LHCN-M2 (cell line): ENCODE measurements around the gene E2F7. TPM values are rescaled to one million over a fixed set of nuclear protein-coding genes. Genes with fewer than 3 reads are reported as not detected.
A peak's percentile ranks its signal among the peaks of the same experiment; 100 is the strongest.

ENCODE experiments used
- DNase-seq: peaks from one replicate; pipeline ENCODE4 v3.0.0-alpha.2; 2012; ENCODE audit warnings: low read depth
- total RNA-seq: library from RNA; depleted of rRNA; stranded (reverse); fragments of >200 nt; gene quantifications from 2 replicates; pipeline ENCODE4 v1.2.3, GENCODE V29; 2014

The E2F7 gene
- total RNA-seq, 1 experiment from 2014 or later = 20.6 TPM

DNA sequence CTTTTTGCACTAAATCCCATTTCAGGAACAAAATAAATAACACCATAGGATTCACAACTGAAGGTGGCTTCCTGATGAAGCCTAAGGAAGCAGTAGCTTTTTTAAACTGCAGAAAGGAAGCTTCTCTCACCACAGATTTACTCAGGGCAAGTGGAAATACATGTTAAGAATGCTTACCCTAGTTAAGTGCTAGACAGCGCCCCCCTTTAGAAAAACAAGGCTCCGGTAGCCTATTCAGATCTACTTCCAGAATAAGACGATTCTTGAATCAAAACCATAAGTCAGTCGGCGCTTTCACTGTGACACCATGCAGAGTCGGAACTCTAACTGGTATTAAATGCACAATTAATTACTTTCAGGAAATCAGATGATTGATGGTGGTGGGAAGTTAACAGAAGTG is 41.9 kb downstream of the E2F7 start:
- DNase-seq = no peak

GRCh38 chr12:77019920-77020319 is 45.4 kb downstream of the E2F7 start:
- DNase-seq = no peak

GRCh38 chr12:77016606-77017005 is 48.8 kb downstream of the E2F7 start:
- DNase-seq = no peak

DNA sequence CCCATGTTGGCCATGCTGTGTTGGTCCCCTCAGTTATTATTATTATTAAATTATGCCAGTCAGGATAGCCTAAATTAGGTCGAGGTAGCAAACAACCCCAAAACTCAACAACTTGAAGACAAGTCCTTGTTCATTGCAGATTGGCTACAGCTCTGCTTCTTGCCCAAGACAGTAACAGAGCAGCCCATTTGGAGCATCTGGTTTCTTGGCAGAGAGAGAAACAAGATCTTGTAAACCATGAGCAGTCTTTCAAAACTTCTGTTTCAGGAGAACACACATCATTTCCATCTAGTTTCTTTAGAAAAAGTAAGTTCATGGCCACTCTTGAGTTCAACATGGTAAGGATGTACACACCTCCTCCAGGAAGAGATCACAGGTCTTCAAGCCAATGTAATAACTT is 52.3 kb downstream of the E2F7 start:
- DNase-seq = no peak

DNA sequence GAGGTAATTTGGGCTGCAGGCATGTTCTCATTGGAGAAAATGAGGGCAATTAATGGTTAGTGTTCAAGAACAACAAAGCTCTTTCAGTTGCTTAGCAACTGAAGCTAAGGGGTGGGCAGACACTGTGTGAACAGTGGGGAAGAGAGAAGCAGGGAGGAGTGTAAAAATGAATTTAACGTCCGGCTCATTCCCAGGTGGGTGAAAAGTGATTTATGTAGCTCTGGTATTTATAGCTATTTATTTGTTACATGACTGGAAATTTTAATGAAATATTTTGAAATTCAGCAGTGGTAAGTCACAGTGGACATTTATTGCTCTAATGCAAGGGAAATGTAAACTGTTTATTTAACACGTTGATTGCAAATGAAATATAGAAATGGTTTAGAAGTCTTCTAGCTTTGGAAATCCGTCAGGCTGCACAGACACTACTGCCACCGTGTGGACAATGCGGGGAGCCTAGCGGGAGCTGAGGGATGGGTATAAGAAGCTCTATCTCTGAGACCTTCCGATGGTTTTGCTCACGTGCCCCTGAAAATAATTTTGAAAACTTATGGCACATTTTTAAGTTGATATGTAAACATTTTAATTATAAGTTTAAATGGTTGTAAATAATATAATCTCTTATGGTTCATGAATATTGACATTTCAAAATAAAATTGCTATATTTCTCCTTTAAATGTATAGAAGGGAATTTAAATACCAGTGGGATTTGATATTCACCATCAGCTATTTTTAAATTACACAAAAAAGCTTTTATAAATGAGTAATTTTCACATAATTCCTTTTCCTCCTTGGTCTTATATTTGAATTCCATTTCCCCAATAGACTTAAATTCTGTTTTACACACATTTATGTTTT is 54.4 kb downstream of the E2F7 start:
- DNase-seq = peak; percentile 66

GRCh38 chr12:77007476-77007875 is 57.9 kb downstream of the E2F7 start:
- DNase-seq = no peak

GRCh38 chr12:77005611-77006098 is 59.7 kb downstream of the E2F7 start:
- no peak for DNase-seq

DNA sequence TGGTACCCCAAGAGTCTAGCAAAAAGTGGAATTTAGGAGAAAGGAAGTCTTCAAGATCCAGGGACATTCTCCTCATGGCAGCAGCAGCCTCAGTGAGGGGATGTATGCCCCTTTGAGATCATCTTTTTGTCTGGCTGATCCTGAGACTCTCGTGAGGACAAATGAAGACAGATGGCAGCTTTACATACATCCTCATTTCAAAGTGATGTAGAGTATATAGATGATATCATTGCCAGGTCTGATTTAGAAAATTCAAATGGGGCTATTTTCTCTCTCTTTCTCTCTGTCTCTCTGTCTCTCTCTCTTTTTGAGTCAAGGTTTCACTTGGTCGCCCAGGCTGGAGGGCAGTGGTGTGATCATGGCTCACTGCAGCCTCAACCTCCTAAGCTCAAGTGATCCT is 61.5 kb downstream of the E2F7 start:
- no peak for DNase-seq

GRCh38 chr12:77003246-77003645 is 62.1 kb downstream of the E2F7 start:
- no peak for DNase-seq

DNA sequence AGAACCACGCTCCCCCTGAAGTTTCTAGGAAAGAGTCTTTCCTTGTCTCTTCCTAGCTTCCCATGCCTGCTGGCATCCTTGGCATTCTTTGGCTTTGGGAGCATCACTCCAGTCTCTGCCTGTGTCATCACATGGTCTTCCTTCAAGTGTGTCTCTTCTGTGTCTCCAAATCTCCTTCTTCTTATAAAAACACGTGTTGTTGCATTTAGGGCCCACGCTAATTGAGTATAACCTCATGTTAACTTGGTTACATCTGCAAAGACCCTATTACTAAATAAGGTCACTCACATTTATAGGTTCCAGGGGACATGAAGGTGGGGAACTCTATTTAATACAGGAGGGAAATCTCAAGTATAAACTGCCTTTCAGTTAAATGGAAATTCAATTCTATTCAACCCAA is 63.0 kb downstream of the E2F7 start:
- no peak for DNase-seq

- no peak for DNase-seq
Measured at GRCh38 chr12:77001276-77001675, 64.1 kb downstream of the E2F7 start.

- no peak for DNase-seq
Measured at GRCh38 chr12:76998908-76999556, 66.3 kb downstream of the E2F7 start.

GRCh38 chr12:76998386-76998785 is 67.0 kb downstream of the E2F7 start:
- DNase-seq = no peak

DNA sequence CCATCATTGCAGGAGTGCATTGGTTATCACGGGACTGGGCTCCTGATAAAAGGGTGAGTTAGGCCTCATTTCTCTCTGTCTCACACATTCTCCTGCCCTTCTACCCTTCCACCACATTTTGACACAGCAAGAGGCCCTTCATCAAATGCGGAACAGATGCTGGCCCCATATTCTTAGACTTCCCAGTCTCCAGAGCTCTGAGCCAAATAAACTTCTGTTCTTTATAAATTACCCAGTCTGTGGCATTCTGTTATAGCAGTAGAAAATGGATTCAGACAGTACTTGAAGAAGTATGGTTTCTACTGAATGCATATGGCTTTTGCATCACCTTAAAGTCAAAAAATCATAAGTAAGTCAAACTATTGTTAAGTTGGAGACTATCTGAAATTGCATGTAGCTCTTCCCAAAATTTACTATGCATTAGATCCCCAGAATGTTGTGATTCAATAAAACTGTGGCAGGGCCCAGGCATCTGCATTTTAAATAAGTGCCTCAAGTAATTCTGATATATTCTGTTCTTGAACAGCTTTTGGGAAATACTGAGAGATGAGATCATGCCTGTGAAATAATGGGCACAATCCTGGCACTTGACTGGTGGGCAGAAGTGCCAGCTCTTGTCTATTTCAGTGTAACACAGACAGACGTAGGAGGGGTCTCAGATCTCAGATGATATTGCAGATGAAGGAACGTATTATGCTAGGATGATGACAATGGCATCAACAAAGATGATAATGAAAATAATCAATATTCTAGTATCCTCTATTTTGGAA is 68.2 kb downstream of the E2F7 start:
- no peak for DNase-seq

DNA sequence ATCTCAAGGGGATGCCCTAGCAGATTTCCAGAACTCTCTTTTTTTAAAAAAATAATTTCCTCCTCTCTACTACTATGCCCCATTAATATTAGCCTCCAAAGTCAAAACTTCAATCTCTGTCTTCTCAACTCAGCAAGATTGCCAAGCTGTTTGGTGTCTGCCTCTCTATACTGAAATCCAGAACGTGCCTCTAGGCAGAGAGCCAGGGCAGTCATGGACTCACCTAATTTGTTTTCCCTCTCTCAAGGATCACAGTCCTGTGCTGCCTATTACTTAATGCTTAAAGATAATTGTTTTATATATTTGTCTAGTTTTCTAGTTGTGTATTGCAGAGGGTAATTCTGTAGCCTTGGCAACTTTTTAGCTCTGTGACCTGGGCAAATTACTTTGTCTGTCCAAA is 74.7 kb downstream of the E2F7 start:
- DNase-seq = no peak

DNA sequence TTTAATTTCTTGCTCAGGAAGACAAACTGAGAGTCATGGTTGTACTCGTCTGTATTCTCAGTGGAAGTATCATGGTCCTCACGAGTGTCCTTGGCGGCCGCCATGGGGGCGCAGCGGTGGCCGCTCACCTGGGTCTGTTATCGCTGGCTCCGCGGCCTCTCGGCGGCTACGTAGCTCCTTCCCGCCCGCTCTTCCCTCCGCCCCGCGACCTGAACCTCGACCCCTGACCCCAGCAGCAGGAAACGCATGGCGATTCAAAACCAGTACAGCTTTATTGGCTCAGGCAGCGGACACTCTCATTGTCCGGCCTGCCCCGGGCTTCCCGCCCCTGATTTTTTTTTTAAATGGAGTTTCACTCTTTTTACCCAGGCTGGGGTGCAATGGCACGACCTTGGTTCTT is 80.8 kb downstream of the E2F7 start:
- no peak for DNase-seq

DNA sequence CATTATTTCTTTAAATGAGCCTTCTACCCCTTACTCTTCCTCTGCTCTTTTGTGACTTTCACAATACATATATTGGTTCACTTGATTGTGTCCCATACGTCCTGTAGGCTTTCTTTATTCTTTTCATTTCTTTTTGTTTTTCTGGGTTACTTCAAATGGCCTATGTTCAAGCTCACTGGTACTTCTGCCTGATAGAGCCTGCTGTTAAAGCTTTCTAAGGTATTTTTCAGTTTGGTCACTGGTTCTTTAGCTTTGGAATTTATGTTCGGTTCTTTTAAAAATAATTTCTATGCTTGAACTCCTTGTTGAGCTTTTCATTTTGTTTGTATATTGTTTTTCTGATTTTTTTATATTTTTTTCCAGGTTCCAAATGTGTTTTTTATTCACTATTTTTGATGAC is 81.9 kb downstream of the E2F7 start:
- no peak for DNase-seq

- DNase-seq = no peak
Measured at GRCh38 chr12:76980196-76980595, 85.2 kb downstream of the E2F7 start.

DNA sequence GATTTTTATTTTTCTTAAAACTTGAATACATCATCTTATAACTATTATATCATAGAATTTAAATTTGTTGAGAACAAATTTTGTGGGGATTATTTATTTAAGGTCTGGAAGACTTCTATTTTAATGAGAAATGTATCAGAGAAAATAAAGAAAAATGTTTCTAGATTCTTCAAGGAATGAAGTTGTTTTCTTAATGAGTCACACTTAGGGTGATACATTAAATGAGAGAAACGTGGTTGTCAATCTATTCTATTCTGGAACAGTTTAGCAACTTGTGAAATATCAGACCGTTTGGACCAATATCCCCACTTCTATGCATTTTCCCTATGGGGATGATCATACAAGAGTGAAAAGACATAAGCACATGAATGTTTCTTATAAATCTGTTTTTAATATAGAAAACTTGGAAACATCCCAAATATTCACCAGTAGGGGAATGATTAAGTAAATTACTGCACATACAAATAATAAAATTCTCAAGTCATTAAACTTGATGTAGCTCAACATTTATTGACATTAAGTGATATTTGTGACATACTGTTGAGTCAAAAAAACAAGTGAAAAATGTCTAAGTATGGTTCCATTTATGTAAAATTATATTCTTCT is 88.5 kb downstream of the E2F7 start:
- DNase-seq = peak; percentile 15
